Activated naive CD8-positive, alpha-beta T cell treated with anti-CD3 and anti-CD28 coated beads for 36 hours (primary cell): Measurements from ENCODE around the gene TMEM151B. TPM values are rescaled to one million over a fixed set of nuclear protein-coding genes. Genes with fewer than 3 reads are reported as not detected.
"Not testable (repeated sequence)": the region's sequence is repeated elsewhere in the genome, so short reads cannot be mapped to it uniquely, and the experiment has no call there.

Experiments used
- DNase-seq: peaks from one replicate; pipeline ENCODE4 v3.0.0; 2021
- H3K27ac Mint-ChIP-seq: one replicate; pipeline ENCODE4 v1.8.0; 2022; ENCODE audit warnings: mild to moderate bottlenecking, moderate library complexity, mixed read lengths
- H3K27me3 Mint-ChIP-seq: one replicate; pipeline ENCODE4 v1.8.0; 2022; ENCODE audit warnings: mild to moderate bottlenecking, mixed read lengths
- H3K36me3 Mint-ChIP-seq: one replicate; pipeline ENCODE4 v1.8.0; 2021; ENCODE audit warnings: mild to moderate bottlenecking, mixed read lengths
- H3K4me1 Mint-ChIP-seq: one replicate; pipeline ENCODE4 v1.8.0; 2021; ENCODE audit warnings: mixed read lengths
- H3K4me3 Mint-ChIP-seq: one replicate; pipeline ENCODE4 v1.8.0; 2022; ENCODE audit warnings: mild to moderate bottlenecking, moderate library complexity, mixed read lengths
- H3K9me3 Mint-ChIP-seq: one replicate; pipeline ENCODE4 v1.8.0; 2022; ENCODE audit warnings: mixed read lengths
- total RNA-seq, 2 experiments: library from RNA; stranded (reverse); gene quantifications; one replicate each; pipeline ENCODE4 v1.2.3, GENCODE V29; 2021

The TMEM151B gene
- total RNA-seq, 2 experiments from 2014 or later = not detected

DNA sequence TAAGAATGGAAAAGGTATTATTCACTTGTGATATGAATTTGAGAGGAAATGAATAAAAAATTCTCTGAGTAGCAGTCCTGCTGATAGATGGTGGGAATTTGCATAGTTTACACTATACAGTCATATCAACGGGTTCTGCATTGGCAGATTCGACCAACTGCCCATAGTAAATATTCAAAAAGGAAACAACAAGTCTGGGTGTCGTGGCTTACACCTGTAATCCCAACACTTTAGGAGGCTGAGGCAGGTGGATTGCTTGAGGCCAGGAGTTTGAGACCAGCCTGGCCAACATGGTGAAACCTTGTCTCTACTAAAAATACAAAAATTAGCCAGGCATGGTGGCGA lies 80.4 kb downstream of the TMEM151B start:
- not testable (repeated sequence) for H3K4me3 Mint-ChIP-seq, DNase-seq, H3K27ac Mint-ChIP-seq, H3K9me3 Mint-ChIP-seq, H3K4me1 Mint-ChIP-seq, H3K36me3 Mint-ChIP-seq, H3K27me3 Mint-ChIP-seq

DNA sequence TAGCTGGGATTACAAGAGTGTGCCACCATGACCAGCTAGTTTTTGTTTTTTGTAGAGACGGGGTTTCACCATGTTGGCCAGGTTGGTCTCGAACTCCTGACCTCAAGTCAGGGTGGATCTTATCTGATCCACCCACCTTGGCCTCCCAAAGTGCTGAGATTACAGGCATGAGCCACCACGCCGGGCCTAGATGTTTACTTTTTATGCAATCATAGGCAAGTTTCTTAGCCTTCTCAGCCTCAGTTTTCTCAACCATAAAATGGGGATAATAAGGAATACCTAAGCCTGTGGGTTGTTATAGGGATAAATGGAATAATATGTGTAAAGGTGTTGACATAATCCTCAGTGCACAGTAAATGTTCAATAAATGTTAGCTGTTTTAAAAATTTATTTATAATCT lies 82.0 kb downstream of the TMEM151B start:
- Mint-ChIP-seq H3K36me3 (no peaks in the 10 kb centered on the region), H3K4me1 (no peaks in the 10 kb centered on the region), H3K27ac (no peak overlapping the region), H3K27me3 (peaks cover 8% of the 10 kb centered on the region), H3K4me3 (no peak overlapping the region), H3K9me3 (no peaks in the 10 kb centered on the region)
- DNase-seq = no peak

DNA sequence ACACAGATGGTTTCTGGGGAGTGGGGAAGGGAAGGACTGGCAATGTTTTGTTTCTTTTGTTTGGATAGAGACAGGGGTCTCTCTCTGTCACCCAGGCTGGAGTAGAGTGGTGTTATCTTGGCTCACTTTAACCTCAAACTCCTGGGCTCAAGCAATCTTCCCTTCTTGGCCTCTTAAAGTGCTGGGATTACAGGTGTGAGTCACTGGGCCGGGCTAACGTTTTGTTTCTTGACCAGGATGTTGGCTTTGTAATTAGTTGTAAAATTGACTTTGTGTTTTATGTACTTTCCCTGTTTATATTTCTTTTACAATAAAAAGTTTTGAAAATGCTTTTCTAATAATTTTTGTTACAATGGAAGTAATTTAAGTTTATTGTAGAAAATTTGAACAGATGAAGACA lies 83.1 kb downstream of the TMEM151B start:
- H3K36me3 Mint-ChIP-seq = no peaks in the 10 kb centered on the region
- no peak for DNase-seq
- H3K9me3 Mint-ChIP-seq = no peaks in the 10 kb centered on the region
- H3K27me3 Mint-ChIP-seq = peaks cover 9% of the 10 kb centered on the region
- no peaks in the 10 kb centered on the region for H3K4me1 Mint-ChIP-seq
- no peak overlapping the region for H3K27ac Mint-ChIP-seq
- H3K4me3 Mint-ChIP-seq = no peak overlapping the region

DNA sequence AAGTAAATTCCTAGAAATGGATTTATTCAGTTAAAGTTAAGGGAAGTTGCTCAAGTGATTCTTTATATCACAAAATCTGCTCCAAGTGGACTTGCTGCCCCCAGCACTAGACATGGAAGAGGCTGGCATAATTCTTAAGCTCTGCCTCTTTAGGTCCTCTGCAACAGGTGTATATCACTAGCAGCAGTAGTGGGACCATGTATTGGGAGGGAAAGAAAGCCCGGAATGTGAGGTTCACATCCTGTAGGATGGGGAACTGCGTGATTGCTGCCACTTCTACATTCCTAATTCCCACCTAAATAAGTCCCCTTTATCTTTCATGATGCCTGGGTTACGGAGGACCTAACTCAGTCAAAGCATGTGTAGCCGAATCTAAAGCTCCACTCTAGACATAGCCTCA lies 85.4 kb downstream of the TMEM151B start:
- Mint-ChIP-seq H3K4me1 (no peaks in the 10 kb centered on the region), H3K36me3 (no peaks in the 10 kb centered on the region)

DNA sequence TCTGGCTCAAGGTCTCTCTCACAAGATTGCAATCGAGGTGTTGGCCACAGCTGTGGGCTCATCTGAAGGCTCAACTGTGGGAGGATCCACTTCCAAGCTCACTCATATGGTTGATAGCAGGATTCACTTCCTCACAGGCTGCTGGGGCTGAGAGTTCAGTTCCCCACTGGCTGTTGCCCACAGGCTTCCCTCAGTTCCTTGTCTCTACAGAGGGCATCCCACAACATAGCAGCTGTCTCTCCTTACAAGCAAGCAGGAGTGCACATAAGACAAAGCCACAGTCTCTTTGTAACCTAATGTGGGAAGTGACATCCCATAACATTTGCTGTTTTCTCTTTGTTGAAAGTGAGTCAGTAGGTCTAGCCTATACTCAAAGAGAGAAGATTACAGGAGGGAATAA lies 86.2 kb downstream of the TMEM151B start:
- Mint-ChIP-seq H3K27me3 (peaks cover 10% of the 10 kb centered on the region), H3K27ac (no peak overlapping the region), H3K9me3 (no peaks in the 10 kb centered on the region), H3K4me1 (no peaks in the 10 kb centered on the region), H3K36me3 (no peaks in the 10 kb centered on the region), H3K4me3 (no peak overlapping the region)
- DNase-seq = no peak

More for the DNA sequence above, 85.4 kb downstream of the TMEM151B start:
- Mint-ChIP-seq H3K27me3 (peaks cover 10% of the 10 kb centered on the region), H3K9me3 (no peaks in the 10 kb centered on the region), H3K27ac (no peak overlapping the region), H3K4me3 (no peak overlapping the region)
- no peak for DNase-seq

Other genes starting within 250 kb of the TMEM151B start
- gene MRPL14, start 143.0 kb upstream of the TMEM151B start, total RNA-seq = 10 to 100 TPM; 58.5 to 60.8 TPM
- 10 to 100 TPM; 11.7 to 12.1 TPM for gene TMEM63B, start 142.9 kb upstream of the TMEM151B start, total RNA-seq
- under 1 TPM; 0.12 to 0.25 TPM for gene CAPN11, start 111.6 kb upstream of the TMEM151B start, total RNA-seq
- not detected for gene MYMX, start 53.5 kb upstream of the TMEM151B start, total RNA-seq
- gene SLC29A1, start 46.9 kb upstream of the TMEM151B start, total RNA-seq = 100 to 1,000 TPM in 1 of 2 experiments, 10 to 100 TPM in 1; 92.5 to 102 TPM
- gene HSP90AB1, start 23.3 kb upstream of the TMEM151B start, total RNA-seq = 1,000 to 10,000 TPM; 2,498 to 2,524 TPM
- 10 to 100 TPM; 22.8 to 24.9 TPM for gene SLC35B2, start 12.9 kb upstream of the TMEM151B start, total RNA-seq
- gene NFKBIE, start 4.9 kb upstream of the TMEM151B start, total RNA-seq = 10 to 100 TPM; 22.7 to 24.8 TPM
- gene AARS2, start 42.9 kb downstream of the TMEM151B start, total RNA-seq = 10 to 100 TPM; 20.5 to 22.0 TPM
- gene SPATS1, start 72.2 kb downstream of the TMEM151B start, total RNA-seq = not detected
- gene CDC5L, start 117.3 kb downstream of the TMEM151B start, total RNA-seq = 10 to 100 TPM; 26.9 to 27.7 TPM